Kidney epithelial cell (primary cell): ENCODE data around the gene TMPRSS13. TPM values are rescaled to one million over a fixed set of nuclear protein-coding genes. Genes with fewer than 3 reads are reported as not detected.

ENCODE experiments used
- DNase-seq: peaks from one replicate; pipeline ENCODE4 v3.0.0-alpha.2; 2010; ENCODE audit warnings: low read depth
- H3K27me3 ChIP-seq: 2 replicates; pipeline ENCODE4 v1.6.0; 2011; ENCODE audit warnings: low read length; ENCODE audit not compliant: control insufficient read depth, insufficient read depth
- H3K36me3 ChIP-seq: 2 replicates; pipeline ENCODE4 v1.5.1; 2011; ENCODE audit warnings: low read length; ENCODE audit not compliant: control insufficient read depth, insufficient read depth
- H3K4me3 ChIP-seq: 2 replicates; pipeline ENCODE4 v1.5.1; 2011; ENCODE audit warnings: low read depth, mild to moderate bottlenecking, control low read depth, low read length
- CTCF ChIP-seq: IDR thresholded peaks from 2 replicates; pipeline ENCODE4 v1.5.1; 2011; ENCODE audit warnings: mild to moderate bottlenecking, moderate library complexity, low read length, control low read depth, inconsistent platforms; ENCODE audit not compliant: insufficient read depth, poor library complexity, severe bottlenecking
- total RNA-seq: library from RNA; depleted of rRNA; stranded (reverse); fragments of >200 nt; gene quantifications from 2 replicates; pipeline ENCODE4 v1.2.3, GENCODE V29; 2015

TMPRSS13 gene
- total RNA-seq, 1 donor from 2014 or later: not detected

GRCh38 chr11:117941163-117941707 is 12.0 kb upstream of the TMPRSS13 start:
- TF ChIP-seq CTCF: no peak
- no peak overlapping the region for H3K4me3 ChIP-seq
- H3K27me3 ChIP-seq: no peaks in the 10 kb centered on the region
- H3K36me3 ChIP-seq: no peaks in the 10 kb centered on the region
- DNase-seq: peak; percentile 56

GRCh38 chr11:117940736-117941135 is 11.5 kb upstream of the TMPRSS13 start:
- H3K36me3 ChIP-seq: no peaks in the 10 kb centered on the region
- no peak overlapping the region for H3K4me3 ChIP-seq
- H3K27me3 ChIP-seq: no peaks in the 10 kb centered on the region
- TF ChIP-seq CTCF: no peak
- no peak for DNase-seq

- Histone ChIP-seq H3K4me3 (no peak overlapping the region), H3K36me3 (no peaks in the 10 kb centered on the region), H3K27me3 (no peaks in the 10 kb centered on the region)
- no peak for DNase-seq
- TF ChIP-seq CTCF: no peak
Measured at GRCh38 chr11:117936973-117937372, 7.8 kb upstream of the TMPRSS13 start.

GRCh38 chr11:117934526-117935307 is 5.5 kb upstream of the TMPRSS13 start:
- no peaks in the 10 kb centered on the region for H3K27me3 ChIP-seq
- H3K4me3 ChIP-seq: no peak overlapping the region
- no peak for DNase-seq
- no peak for TF ChIP-seq CTCF
- no peaks in the 10 kb centered on the region for H3K36me3 ChIP-seq

- Histone ChIP-seq H3K4me3 (no peak overlapping the region), H3K27me3 (no peaks in the 10 kb centered on the region), H3K36me3 (no peaks in the 10 kb centered on the region)
- no peak for TF ChIP-seq CTCF
- DNase-seq: no peak
Measured at GRCh38 chr11:117933930-117934329, 4.7 kb upstream of the TMPRSS13 start.
